HEK293 (cell line): ENCODE measurements around the gene TMEM150A.
"Not testable (repeated sequence)": the region's sequence is repeated elsewhere in the genome, so short reads cannot be mapped to it uniquely, and the experiment has no call there.

Experiments
- CTCF ChIA-PET: fragments of 350-600 bp; formaldehyde crosslinking; extraction: SDS; loops from one replicate; lab custom pipeline; 2021; ENCODE audit warnings: antibody characterized with exemption; lab: Yijun Ruan, JAX
- POLR2A ChIA-PET: fragments of 300-600 bp; formaldehyde crosslinking; extraction: SDS; loops from one replicate; lab custom pipeline; 2020; ENCODE audit warnings: antibody characterized with exemption, inconsistent platforms; lab: Yijun Ruan, JAX
- H3K27ac ChIP-seq: fragments of 200-500 bp; sonication (Bioruptor generic); 2 replicates; pipeline ENCODE4 v1.5.1; 2014; ENCODE audit warnings: low read depth, low read length, control low read depth, inconsistent platforms; ENCODE audit errors: extremely low read depth
- H3K36me3 ChIP-seq, 2 experiments: fragments of 200-500 bp in 1 of 2; sonication (Bioruptor generic) in 1 of 2; 1 replicate in 1 of 2; 2 replicates in 1 of 2; pipeline ENCODE4 v1.5.1; 2014 to 2017; ENCODE audit warnings: inconsistent platforms in 2 of 2, low read length in 2 of 2; ENCODE audit not compliant: control insufficient read depth in 2 of 2, insufficient read depth in 1 of 2
- H3K4me1 ChIP-seq: fragments of 200-500 bp; sonication (Bioruptor generic); 2 replicates; pipeline ENCODE4 v1.5.1; 2014; ENCODE audit warnings: mild to moderate bottlenecking, low read length, inconsistent platforms; ENCODE audit not compliant: control insufficient read depth, insufficient read depth
- H3K4me3 ChIP-seq: 2 replicates; pipeline ENCODE4 v1.5.1; 2011; ENCODE audit warnings: low read depth, mild to moderate bottlenecking, control low read depth, low read length, moderate library complexity
- H3K9me3 ChIP-seq: fragments of 200-500 bp; sonication (Bioruptor generic); 2 replicates; pipeline ENCODE4 v1.5.1; 2014; ENCODE audit warnings: low read depth, low read length, inconsistent platforms; ENCODE audit not compliant: control insufficient read depth, insufficient read depth
- BCL11B ChIP-seq: fragments of 450-650 bp; formaldehyde crosslinking; IDR thresholded peaks from 2 replicates; pipeline ENCODE4 v1.5.1; 2016; ENCODE audit warnings: low read depth, missing biosample characterization, missing genetic modification characterization
- HIC1 ChIP-seq: fragments of 450-650 bp; formaldehyde crosslinking; IDR thresholded peaks from 2 replicates; pipeline ENCODE4 v1.5.1; 2016; ENCODE audit warnings: missing biosample characterization, missing genetic modification characterization
- SCRT2 ChIP-seq: fragments of 450-650 bp; formaldehyde crosslinking; IDR thresholded peaks from 2 replicates; pipeline ENCODE4 v1.5.1; 2016; ENCODE audit warnings: missing biosample characterization, missing genetic modification characterization
- SP2 ChIP-seq: fragments of 450-650 bp; formaldehyde crosslinking; IDR thresholded peaks from 2 replicates; pipeline ENCODE4 v1.5.1; 2016; ENCODE audit warnings: missing biosample characterization, missing genetic modification characterization
- SP7 ChIP-seq: fragments of 450-650 bp; formaldehyde crosslinking; IDR thresholded peaks from 2 replicates; pipeline ENCODE4 v1.5.1; 2016; ENCODE audit warnings: missing biosample characterization, missing genetic modification characterization
- TCF7L2 ChIP-seq: IDR thresholded peaks from 2 replicates; pipeline ENCODE4 v1.6.1; 2011; ENCODE audit warnings: low read depth, mild to moderate bottlenecking, inconsistent platforms, low read length, moderate library complexity, borderline replicate concordance
- ZBTB26 ChIP-seq: fragments of 450-650 bp; formaldehyde crosslinking; optimal IDR thresholded peaks from 2 replicates; pipeline ENCODE3; 2016; ENCODE audit warnings: missing biosample characterization, mild to moderate bottlenecking, missing genetic modification characterization
- ZNF133 ChIP-seq: fragments of 450-650 bp; formaldehyde crosslinking; IDR thresholded peaks from 2 replicates; pipeline ENCODE4 v1.5.1; 2016; ENCODE audit warnings: missing biosample characterization, missing genetic modification characterization
- ZNF157 ChIP-seq: fragments of 450-650 bp; formaldehyde crosslinking; IDR thresholded peaks from 2 replicates; pipeline ENCODE4 v1.5.1; 2016; ENCODE audit warnings: missing biosample characterization, missing genetic modification characterization
- ZNF18 ChIP-seq: fragments of 450-650 bp; formaldehyde crosslinking; IDR thresholded peaks from 2 replicates; pipeline ENCODE4 v1.5.1; 2016; ENCODE audit warnings: missing biosample characterization, missing genetic modification characterization
- ZNF221 ChIP-seq: fragments of 450-650 bp; formaldehyde crosslinking; IDR thresholded peaks from 2 replicates; pipeline ENCODE4 v1.5.1; 2017; ENCODE audit warnings: missing biosample characterization, missing genetic modification characterization, borderline replicate concordance
- ZNF280C ChIP-seq: fragments of 450-650 bp; formaldehyde crosslinking; IDR thresholded peaks from 2 replicates; pipeline ENCODE4 v1.5.1; 2016; ENCODE audit warnings: missing biosample characterization, missing genetic modification characterization
- ZNF292 ChIP-seq: fragments of 450-650 bp; formaldehyde crosslinking; IDR thresholded peaks from 2 replicates; pipeline ENCODE4 v1.5.1; 2016; ENCODE audit warnings: low read depth, missing biosample characterization, missing genetic modification characterization, borderline replicate concordance
- ZNF404 ChIP-seq: fragments of 450-650 bp; formaldehyde crosslinking; IDR thresholded peaks from 2 replicates; pipeline ENCODE4 v1.5.1; 2017; ENCODE audit warnings: missing biosample characterization, missing genetic modification characterization
- ZNF473 ChIP-seq: fragments of 450-650 bp; formaldehyde crosslinking; IDR thresholded peaks from 2 replicates; pipeline ENCODE4 v1.5.1; 2017; ENCODE audit warnings: missing biosample characterization, missing genetic modification characterization
- ZNF514 ChIP-seq: fragments of 450-650 bp; formaldehyde crosslinking; IDR thresholded peaks from 2 replicates; pipeline ENCODE4 v1.5.1; 2016; ENCODE audit warnings: missing biosample characterization, missing genetic modification characterization
- ZNF548 ChIP-seq: fragments of 450-650 bp; formaldehyde crosslinking; IDR thresholded peaks from 2 replicates; pipeline ENCODE4 v1.5.1; 2016; ENCODE audit warnings: missing biosample characterization, missing genetic modification characterization
- ZNF549 ChIP-seq: fragments of 450-650 bp; IDR thresholded peaks from 2 replicates; pipeline ENCODE4 v1.5.1; 2018; ENCODE audit warnings: missing biosample characterization, missing genetic modification characterization, mild to moderate bottlenecking, inconsistent platforms, moderate library complexity
- ZNF626 ChIP-seq: fragments of 450-650 bp; sonication (Bioruptor Pico); formaldehyde crosslinking; IDR thresholded peaks from 2 replicates; pipeline ENCODE4 v1.5.1; 2018; ENCODE audit warnings: missing biosample characterization, missing genetic modification characterization, inconsistent platforms
- ZNF785 ChIP-seq: fragments of 450-650 bp; formaldehyde crosslinking; IDR thresholded peaks from 2 replicates; pipeline ENCODE4 v1.5.1; 2016; ENCODE audit warnings: missing biosample characterization, missing genetic modification characterization

TMEM150A gene

GRCh38 chr2:85593023-85593422 is 9.5 kb downstream of the TMEM150A start:
- ChIA-PET POLR2A (interaction anchor here (0.6 to 1.7 kb wide), 4 partner anchors 10 to 32 kb away, joined by 3 to 5 read pairs (median 5); partner anchors contain the start of genes GGCX, TMEM150A and VAMP8), CTCF (interaction anchor here (0.6 kb wide), 1 partner anchor 227 kb away, joined by 3 read pairs; no protein-coding TSS in a partner anchor)
- H3K4me1 ChIP-seq = 0 out of 2 replicates have a peak, but pooled peaks cover 3% of the 10 kb centered on the region
- peaks cover 7 to 14% of the 10 kb centered on the region in 2 experiments; a peak in 1 of 3 replicates for H3K36me3 ChIP-seq
- H3K4me3 ChIP-seq = no peak overlapping the region
- no peaks in the 10 kb centered on the region for H3K9me3 ChIP-seq
- H3K27ac ChIP-seq = no peak overlapping the region
- TF ChIP-seq ZNF292 (tag by site-specific recombination) = no peak
- no peak for TF ChIP-seq TCF7L2
- no peak for TF ChIP-seq HIC1 (tag by site-specific recombination)
- TF ChIP-seq ZNF18 = no peak
- no peak for TF ChIP-seq ZNF548 (tag by site-specific recombination)
- TF ChIP-seq ZNF514 (tag by site-specific recombination) = no peak

GRCh38 chr2:85592299-85592698 is 10.2 kb downstream of the TMEM150A start:
- H3K27ac ChIP-seq, H3K36me3 ChIP-seq, CTCF ChIA-PET, H3K9me3 ChIP-seq, H3K4me3 ChIP-seq, H3K4me1 ChIP-seq: not testable (repeated sequence)
- POLR2A ChIA-PET = interaction anchor here (0.6 to 1.7 kb wide), 2 partner anchors 28 to 31 kb away, joined by 3 to 5 read pairs; partner anchors contain the start of gene GGCX

- Histone ChIP-seq H3K36me3 (peaks cover 0 to under 1% of the 10 kb centered on the region in 2 experiments; a peak in 1 of 3 replicates), H3K9me3 (no peaks in the 10 kb centered on the region), H3K27ac (no peak overlapping the region), H3K4me3 (no peak overlapping the region), H3K4me1 (0 out of 2 replicates have a peak, but pooled peaks cover 1% of the 10 kb centered on the region)
- ChIA-PET POLR2A (interaction anchor here (1.2 kb wide), 1 partner anchor 14 kb away, joined by 6 read pairs; the partner anchor contains the start of gene VAMP8), CTCF (interaction anchor here (0.5 kb wide), 1 partner anchor 22 kb away, joined by 4 read pairs; no protein-coding TSS in a partner anchor)
- TF ChIP-seq ZNF221 (tag by site-specific recombination) = no peak
- no peak for TF ChIP-seq SP2 (tag by site-specific recombination)
- no peak for TF ChIP-seq ZNF133 (tag by site-specific recombination)
- TF ChIP-seq ZNF785 = no peak
- TF ChIP-seq ZNF626 (tag by site-specific recombination) = no peak
- no peak for TF ChIP-seq ZNF473
- no peak for TF ChIP-seq BCL11B
- no peak for TF ChIP-seq SP7
- TF ChIP-seq ZNF280C = no peak
- no peak for TF ChIP-seq ZNF549
- no peak for TF ChIP-seq SCRT2 (tag by site-specific recombination)
- TF ChIP-seq ZNF404 (tag by site-specific recombination) = no peak
- no peak for TF ChIP-seq ZBTB26 (tag by site-specific recombination)
- TF ChIP-seq ZNF157 (tag by site-specific recombination) = no peak
These were observed 10.9 kb downstream of the TMEM150A start for GRCh38 chr2:85591563-85591962.
